HG03565 (cell line): Measurements from ENCODE around the gene DUT.
"Not testable (repeated sequence)": the region's sequence is repeated elsewhere in the genome, so short reads cannot be mapped to it uniquely, and the experiment has no call there.

Source experiments
- ATAC-seq: cut with Tn5 transposase; IDR thresholded peaks from one replicate; pipeline ENCODE4 v1.9.1; 2021; ENCODE audit warnings: mild to moderate bottlenecking, moderate library complexity; ENCODE audit not compliant: unreplicated experiment

The DUT gene

DNA sequence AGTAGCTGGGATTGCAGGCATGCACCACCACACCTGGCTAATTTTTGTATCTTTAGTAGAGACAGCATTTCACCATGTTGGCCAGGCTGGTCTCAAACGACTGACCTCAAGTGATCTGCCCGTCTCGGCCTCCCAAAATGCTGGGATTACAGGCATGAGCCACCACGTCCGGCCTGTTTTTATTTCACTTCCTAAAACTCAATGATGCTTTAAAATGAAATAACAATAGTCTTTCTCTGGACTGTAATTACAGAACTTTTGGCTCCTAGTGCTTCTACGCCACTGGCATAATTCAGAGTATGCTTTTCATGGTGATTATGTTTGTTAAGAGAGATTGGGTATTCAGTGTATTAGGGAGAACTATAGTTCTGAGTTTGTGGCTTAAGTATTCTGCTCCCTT lies 5.0 kb upstream of the DUT start:
- ATAC-seq, result not testable (repeated sequence)

GRCh38 chr15:48330105-48330785 lies 984 bp upstream of the DUT start:
- ATAC-seq, result no peak

DNA sequence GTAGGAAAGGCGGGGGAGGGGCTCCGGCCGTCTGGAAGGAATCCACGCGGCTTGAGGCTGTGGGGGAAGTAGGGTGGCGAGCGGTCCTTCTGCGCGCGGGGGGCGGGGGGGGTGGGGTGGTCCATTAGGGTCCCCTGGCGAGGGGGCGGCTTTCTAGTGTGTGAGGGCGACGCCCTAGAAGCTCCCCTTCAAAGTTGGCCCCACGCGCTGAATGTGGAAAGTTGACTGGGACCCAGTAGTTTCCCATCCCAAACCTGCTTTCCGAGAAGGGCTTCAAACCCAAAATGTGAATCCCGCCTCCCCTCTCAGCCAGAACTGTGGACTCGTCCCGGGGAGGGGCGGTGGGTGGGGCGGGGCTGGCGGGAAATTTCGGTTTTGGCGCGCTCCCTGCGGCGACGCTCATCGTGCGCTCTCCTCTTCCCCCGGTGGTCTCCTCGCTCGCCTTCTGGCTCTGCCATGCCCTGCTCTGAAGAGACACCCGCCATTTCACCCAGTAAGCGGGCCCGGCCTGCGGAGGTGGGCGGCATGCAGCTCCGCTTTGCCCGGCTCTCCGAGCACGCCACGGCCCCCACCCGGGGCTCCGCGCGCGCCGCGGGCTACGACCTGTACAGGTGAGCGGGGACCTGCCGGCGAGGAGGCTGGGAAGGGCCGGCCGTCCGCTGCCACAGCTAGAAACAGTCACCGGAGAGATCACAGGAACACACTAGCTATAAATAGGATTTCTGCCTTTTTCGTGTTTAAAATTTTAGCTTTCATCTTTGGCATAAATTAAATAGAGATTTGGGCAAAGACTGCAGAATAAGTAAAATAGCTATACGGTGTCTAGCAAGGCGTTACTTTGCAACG lies 790 bp downstream of the DUT start:
- ATAC-seq, result peak; percentile 23

DNA sequence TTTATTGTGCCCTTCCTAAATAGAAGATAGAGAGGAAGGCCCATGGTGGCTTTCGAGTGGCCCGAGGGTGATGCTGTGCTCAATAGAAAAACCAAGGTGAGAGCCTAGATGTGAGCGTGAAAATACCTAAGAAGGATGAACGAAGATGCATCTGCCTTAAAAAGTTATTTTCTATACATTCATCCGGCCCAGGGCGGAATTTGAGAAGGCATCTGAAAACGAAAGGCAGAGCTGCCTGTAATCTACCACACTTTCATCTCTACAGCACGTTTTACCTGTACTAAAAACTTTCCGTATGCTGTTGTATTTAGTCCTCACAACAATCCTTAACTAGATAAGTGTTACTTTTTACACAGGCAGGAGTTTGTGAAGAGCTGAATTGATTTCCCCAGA lies 1.4 kb downstream of the DUT start:
- no peak for ATAC-seq

GRCh38 chr15:48333540-48333939 lies 2.3 kb downstream of the DUT start:
- no peak for ATAC-seq

GRCh38 chr15:48334260-48334659 lies 3.0 kb downstream of the DUT start:
- ATAC-seq, result no peak

- ATAC-seq, result no peak
These were observed 5.7 kb downstream of the DUT start for GRCh38 chr15:48336940-48337339.

DNA sequence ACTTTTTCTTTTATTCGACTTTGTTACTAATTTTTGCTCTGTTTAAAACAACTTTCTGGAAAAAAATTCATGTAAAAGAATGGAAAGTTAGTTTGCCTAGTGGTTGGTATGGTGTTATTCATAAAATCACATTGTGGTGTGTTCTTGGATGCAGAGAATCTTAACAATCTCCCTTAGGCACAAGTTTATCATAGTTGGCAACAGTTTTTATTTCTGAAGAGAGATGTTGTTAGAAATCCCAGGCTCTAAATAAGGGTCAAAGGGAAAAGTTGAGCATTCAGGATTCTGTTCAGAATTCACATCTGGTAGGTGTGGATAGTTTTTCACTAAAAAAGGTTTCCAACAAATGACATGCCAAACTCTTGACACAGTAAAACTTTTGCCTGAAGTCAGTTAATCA lies 6.4 kb downstream of the DUT start:
- no peak for ATAC-seq

- ATAC-seq, result no peak
These were observed 8.9 kb downstream of the DUT start for GRCh38 chr15:48340111-48340510.

DNA sequence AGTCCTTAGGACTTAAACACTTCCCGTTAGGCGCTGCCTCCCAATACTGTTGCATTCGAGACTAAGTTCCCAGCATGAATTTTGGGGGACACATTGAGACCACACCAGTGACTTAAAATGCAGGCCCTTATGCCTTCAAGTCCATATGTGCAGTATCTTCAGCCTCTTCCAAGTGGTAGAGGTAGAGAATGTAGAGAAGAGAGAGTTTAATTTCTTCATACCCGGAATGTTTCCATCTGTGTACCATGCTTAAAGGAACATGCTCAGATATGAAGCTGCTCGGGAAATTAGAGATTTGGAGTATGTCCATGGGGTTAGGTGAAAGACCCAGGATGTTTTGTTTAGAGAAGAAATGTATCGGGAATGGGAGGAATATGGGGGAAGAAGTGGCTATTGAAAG lies 12.6 kb downstream of the DUT start:
- ATAC-seq, result no peak

DNA sequence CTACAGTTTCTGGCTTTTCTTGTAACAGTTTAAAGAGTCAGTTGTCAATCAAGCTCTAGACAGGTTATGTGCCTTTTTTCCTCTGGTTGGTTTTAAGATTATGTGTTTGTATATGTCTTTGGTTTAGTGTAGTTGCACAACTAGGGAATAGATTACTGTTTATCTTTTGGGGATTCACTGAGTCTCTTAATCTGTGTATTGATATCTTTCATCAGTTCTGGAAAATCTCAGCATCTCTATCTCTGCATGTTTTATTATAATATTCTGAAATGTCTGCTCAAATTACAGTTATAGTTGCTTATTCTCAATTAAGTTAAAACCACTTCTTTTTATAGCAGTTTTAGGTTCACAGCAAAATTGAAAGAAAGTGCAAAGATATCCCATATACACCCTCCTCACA lies 14.3 kb downstream of the DUT start:
- no peak for ATAC-seq

DNA sequence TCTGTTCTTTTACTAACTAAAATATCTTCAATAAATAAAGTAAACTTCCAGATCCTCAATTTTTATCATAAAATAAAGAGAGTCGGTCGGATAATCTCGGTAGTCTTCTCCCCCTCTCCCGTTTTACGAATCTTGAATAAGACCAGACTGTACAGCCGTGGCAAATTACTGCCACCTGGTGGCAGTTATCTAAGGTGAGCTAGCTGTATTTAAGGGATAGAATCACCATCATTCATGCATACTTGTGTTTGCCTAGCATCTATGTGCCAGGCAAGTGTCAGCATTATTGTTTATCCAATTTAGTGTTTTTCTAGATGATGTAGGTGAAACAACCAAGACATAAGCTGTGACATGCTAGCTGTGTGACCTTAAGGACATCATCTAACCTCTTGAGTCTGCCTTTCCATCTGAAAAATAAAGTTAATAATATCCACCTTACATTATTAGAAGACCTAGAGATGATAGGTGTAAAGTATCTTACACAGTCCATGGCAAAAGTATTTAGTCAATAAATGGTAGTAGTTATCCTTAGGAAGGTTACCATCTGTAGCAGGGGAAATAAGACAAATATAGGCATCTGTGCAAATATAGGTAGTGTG lies 21.3 kb downstream of the DUT start:
- ATAC-seq, result peak; percentile 91

- no peak for ATAC-seq
These were observed 23.6 kb downstream of the DUT start for GRCh38 chr15:48354694-48355303.

GRCh38 chr15:48355377-48355776 lies 24.1 kb downstream of the DUT start:
- ATAC-seq, result no peak

DNA sequence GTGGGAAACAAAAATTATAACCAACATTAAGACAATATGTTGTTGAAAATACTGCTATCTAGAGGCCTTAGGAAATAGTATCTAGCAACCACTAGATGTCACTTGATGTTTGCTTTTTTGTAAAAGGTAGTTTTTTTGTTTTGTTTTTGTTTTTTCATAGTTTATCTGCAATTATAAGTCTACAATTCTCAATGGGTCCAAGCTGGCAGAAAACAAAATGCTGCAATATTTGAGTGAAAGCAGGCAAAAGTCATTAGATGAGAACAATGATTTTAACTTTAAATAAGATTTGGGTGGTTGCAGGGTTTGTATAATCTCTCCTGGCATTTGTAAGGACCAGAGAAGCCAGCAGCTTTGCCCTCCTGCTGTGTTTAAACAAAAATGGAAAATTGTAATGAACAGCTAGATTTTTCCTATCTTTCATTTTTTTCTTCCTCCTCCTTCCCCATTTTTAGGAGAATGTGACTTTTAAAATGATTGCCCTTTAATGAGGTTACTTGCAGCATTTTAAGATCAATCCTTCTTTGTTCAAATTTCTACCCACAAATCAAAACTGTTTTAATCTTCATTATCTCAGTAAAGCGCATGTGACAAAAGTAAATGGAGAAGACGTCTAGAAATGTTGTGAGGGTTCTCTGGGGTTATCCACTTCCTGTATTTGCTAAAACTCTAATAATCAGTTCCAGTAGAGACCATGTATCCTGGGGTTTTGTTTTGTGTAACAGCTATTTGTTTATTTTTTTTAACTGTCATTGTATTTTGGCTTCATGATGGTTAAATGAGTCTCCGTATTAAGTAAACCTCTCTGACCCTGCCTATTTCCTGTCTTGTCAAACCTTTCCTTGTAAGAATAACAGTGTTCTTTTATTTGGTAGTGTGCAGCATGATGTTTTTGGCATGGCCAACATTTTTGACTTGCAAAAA lies 27.3 kb downstream of the DUT start:
- ATAC-seq, result peak; percentile 31

GRCh38 chr15:48360841-48361240 lies 29.6 kb downstream of the DUT start:
- no peak for ATAC-seq

DNA sequence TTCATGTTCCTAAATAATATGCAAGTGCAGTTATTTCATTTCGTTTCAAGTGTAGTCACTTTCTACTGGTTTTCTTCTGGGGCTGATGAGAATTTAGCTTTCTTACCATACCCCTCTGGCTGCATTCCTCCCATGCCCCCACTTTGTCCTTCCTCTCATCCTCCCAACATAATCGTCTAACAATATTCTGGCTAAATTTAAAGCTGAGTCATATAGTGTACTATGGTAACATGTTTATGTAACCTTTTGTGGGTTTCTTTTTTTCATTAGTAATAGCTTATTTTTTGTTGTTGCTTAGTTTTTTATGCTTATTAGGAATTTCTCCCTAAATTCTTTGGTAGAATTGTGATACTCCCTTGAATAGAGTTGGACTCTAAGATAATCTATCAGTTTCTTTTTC lies 30.5 kb downstream of the DUT start:
- no peak for ATAC-seq

- no peak for ATAC-seq
These were observed 32.2 kb downstream of the DUT start for GRCh38 chr15:48363474-48363873.

- no peak for ATAC-seq
These were observed 34.3 kb downstream of the DUT start for GRCh38 chr15:48365575-48365974.

DNA sequence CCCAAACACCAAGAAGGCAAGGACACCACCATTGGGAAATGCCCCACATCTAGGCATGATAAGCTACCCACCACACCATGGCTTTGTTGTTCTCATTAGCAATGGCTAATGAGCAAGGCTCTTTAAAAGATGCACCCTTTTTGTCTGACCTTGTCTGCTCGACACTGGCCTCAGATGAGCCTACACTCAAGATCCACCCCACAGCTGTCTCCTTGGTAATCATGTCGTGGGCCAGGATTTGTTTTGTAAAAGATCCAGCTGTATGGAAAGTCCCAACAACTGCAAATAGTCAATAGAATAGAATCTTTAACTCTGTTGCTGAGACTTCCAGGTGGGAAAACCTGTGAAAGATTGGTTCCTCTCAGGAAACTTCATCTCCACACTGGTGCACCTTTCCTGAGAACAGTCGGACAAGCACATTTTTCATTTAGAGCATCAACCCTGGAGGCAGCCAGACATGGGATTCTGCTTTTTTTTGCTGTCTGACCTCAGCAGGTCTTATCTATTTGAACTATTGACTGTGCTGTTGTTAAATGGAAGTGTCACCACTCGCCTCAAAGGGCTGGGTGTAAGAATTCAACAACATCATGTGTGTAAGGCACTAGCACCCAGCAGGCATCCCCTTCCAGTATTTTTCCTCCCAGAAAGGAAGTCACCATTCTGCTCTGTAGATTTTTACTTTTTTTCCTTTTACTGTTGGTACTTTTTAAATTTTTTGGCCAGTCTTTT lies 35.5 kb downstream of the DUT start:
- ATAC-seq, result no peak
